DOHH2 (cell line): Measurements from ENCODE around the gene SIM1.
"Not testable (repeated sequence)": the region's sequence is repeated elsewhere in the genome, so short reads cannot be mapped to it uniquely, and the experiment has no call there.

Source experiments
- H3F3A ChIP-seq: fragments of 200-600 bp; sonication (generic), shearing (Covaris generic); 2 replicates; pipeline ENCODE4 v1.6.0; 2016; ENCODE audit warnings: antibody characterized with exemption, mild to moderate bottlenecking; ENCODE audit not compliant: control insufficient read depth, insufficient read depth
- H3K27ac ChIP-seq: fragments of 200-600 bp; sonication (generic); 2 replicates; pipeline ENCODE4 v1.5.1; 2014; ENCODE audit warnings: low read depth, mild to moderate bottlenecking, low read length, moderate library complexity
- H3K27me3 ChIP-seq: fragments of 200-600 bp; sonication (generic); 2 replicates; pipeline ENCODE4 v1.6.1; 2014; ENCODE audit warnings: mild to moderate bottlenecking, low read length, mixed read lengths; ENCODE audit not compliant: control insufficient read depth
- H3K36me3 ChIP-seq: fragments of 200-600 bp; sonication (generic); 2 replicates; pipeline ENCODE4 v1.6.1; 2014; ENCODE audit warnings: mild to moderate bottlenecking, low read length, moderate library complexity, mixed read lengths; ENCODE audit not compliant: control insufficient read depth
- H3K4me1 ChIP-seq: fragments of 200-600 bp; sonication (generic); 2 replicates; pipeline ENCODE4 v1.6.1; 2014; ENCODE audit warnings: mild to moderate bottlenecking, low read length, mixed read lengths; ENCODE audit not compliant: control insufficient read depth
- H3K4me2 ChIP-seq: fragments of 200-600 bp; sonication (generic); 2 replicates; pipeline ENCODE4 v1.6.0; 2014; ENCODE audit warnings: mild to moderate bottlenecking, low read length, moderate library complexity
- H3K4me3 ChIP-seq: fragments of 200-600 bp; sonication (generic); 2 replicates; pipeline ENCODE4 v1.5.1; 2014; ENCODE audit warnings: mild to moderate bottlenecking, low read length, mixed read lengths
- H3K79me2 ChIP-seq: fragments of 200-600 bp; sonication (generic); 2 replicates; pipeline ENCODE4 v1.6.1; 2014; ENCODE audit warnings: mild to moderate bottlenecking, low read length, mixed read lengths; ENCODE audit not compliant: control insufficient read depth
- H3K9me2 ChIP-seq: fragments of 200-600 bp; sonication (generic); replicated peaks from 2 replicates; pipeline ENCODE4 v1.6.1; 2014; ENCODE audit warnings: mild to moderate bottlenecking, low read length, mixed read lengths; ENCODE audit not compliant: control insufficient read depth
- H3K9me3 ChIP-seq: fragments of 200-600 bp; sonication (generic); 2 replicates; pipeline ENCODE4 v1.6.1; 2014; ENCODE audit warnings: antibody characterized with exemption, low read length, mixed read lengths; ENCODE audit not compliant: control insufficient read depth, insufficient read depth
- H4K20me1 ChIP-seq: fragments of 200-600 bp; sonication (generic); 2 replicates; pipeline ENCODE4 v1.6.0; 2014; ENCODE audit warnings: low read depth, mild to moderate bottlenecking, antibody characterized with exemption, low read length, moderate library complexity; ENCODE audit not compliant: control insufficient read depth, insufficient read depth
- EZH2phosphoT487 ChIP-seq: fragments of 200-600 bp; sonication (generic); IDR thresholded peaks from 2 replicates; pipeline ENCODE4 v1.6.1; 2017; ENCODE audit warnings: borderline replicate concordance, mild to moderate bottlenecking, antibody characterized with exemption, low read length, moderate library complexity, mixed read lengths
- TF ChIP-seq, protein P1 (sequence below): fragments of 200-600 bp; sonication (generic); IDR thresholded peaks from one replicate; pipeline ENCODE4 v1.5.1; 2014; ENCODE audit warnings: antibody characterized with exemption, mild to moderate bottlenecking, low read depth, low read length; ENCODE audit not compliant: poor library complexity, severe bottlenecking

SIM1 gene

DNA sequence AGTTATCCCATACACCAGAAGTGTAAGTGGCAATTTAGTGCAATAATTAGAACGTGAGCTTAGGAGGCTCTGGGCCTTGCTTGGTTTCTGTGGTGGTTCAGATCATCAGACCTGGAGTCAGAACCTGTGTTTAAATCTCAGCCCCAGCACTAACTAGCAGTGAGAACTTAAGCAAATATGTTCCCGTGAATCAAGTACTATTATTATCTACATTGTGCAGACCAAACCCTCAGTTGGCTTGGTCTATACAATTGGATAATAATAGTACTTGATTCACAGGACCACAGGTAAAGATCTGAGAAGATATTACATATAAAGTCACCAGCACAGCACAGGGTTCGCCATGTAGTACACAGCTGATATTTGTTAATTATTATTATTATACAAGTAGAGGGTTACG is 93.1 kb downstream of the SIM1 start:
- Histone ChIP-seq H3K4me2 (no peak overlapping the region), H3K4me3 (no peak overlapping the region), H3K4me1 (no peaks in the 10 kb centered on the region), H4K20me1 (no peaks in the 10 kb centered on the region), H3K36me3 (no peaks in the 10 kb centered on the region), H3K9me3 (no peaks in the 10 kb centered on the region), H3K79me2 (no peaks in the 10 kb centered on the region), H3K27me3 (no peaks in the 10 kb centered on the region), H3K27ac (no peak overlapping the region), H3F3A (no peaks in the 10 kb centered on the region), H3K9me2 (no peaks in the 10 kb centered on the region)
- no peak for TF ChIP-seq EZH2phosphoT487
- TF ChIP-seq, protein P1, sequence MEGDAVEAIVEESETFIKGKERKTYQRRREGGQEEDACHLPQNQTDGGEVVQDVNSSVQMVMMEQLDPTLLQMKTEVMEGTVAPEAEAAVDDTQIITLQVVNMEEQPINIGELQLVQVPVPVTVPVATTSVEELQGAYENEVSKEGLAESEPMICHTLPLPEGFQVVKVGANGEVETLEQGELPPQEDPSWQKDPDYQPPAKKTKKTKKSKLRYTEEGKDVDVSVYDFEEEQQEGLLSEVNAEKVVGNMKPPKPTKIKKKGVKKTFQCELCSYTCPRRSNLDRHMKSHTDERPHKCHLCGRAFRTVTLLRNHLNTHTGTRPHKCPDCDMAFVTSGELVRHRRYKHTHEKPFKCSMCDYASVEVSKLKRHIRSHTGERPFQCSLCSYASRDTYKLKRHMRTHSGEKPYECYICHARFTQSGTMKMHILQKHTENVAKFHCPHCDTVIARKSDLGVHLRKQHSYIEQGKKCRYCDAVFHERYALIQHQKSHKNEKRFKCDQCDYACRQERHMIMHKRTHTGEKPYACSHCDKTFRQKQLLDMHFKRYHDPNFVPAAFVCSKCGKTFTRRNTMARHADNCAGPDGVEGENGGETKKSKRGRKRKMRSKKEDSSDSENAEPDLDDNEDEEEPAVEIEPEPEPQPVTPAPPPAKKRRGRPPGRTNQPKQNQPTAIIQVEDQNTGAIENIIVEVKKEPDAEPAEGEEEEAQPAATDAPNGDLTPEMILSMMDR = no peak

DNA sequence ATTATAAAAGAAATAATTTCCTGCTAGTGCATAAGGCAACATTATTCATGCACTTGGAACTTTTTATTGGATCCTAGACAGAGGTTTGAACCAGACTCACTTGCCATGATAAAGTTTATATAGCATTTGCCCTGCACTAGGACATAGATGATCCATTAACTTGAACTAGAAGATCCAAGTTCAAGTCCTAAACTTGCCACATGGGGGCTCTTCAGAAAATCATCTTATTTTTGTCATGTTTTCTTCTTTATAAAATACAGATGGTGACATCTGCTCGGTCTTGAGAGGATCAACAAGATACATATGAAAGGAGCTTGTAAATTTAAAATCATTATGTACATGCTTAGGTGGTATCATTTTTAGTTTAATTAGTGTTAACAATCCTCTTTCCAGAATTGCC is 94.5 kb downstream of the SIM1 start:
- H3K9me2 ChIP-seq = no peaks in the 10 kb centered on the region
- H3K79me2 ChIP-seq = no peaks in the 10 kb centered on the region
- no peak for TF ChIP-seq EZH2phosphoT487
- TF ChIP-seq, protein P1 = no peak
- no peak overlapping the region for H3K4me2 ChIP-seq
- no peaks in the 10 kb centered on the region for H3K36me3 ChIP-seq
- no peaks in the 10 kb centered on the region for H4K20me1 ChIP-seq
- no peak overlapping the region for H3K4me3 ChIP-seq
- H3F3A ChIP-seq = no peaks in the 10 kb centered on the region
- H3K9me3 ChIP-seq = no peaks in the 10 kb centered on the region
- H3K27ac ChIP-seq = no peak overlapping the region
- H3K27me3 ChIP-seq = no peaks in the 10 kb centered on the region
- H3K4me1 ChIP-seq = no peaks in the 10 kb centered on the region

DNA sequence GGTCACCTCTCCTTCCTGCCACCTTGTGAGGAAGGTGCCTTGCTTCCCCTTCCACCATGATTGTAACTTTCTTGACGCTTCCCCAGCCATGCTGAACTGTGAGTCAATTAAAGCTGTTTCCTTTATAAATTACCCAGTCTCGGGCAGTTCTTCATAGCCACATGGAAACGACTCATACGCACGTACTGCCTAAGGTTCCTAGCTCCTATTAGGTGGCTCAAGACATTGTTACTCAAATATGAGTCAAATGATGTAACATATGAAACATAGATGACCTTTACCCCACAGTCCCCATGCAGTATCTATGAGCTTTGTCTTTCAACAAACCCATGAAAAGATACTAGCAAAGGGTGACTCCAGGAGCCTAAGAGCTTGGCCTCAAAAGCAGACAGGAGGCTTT is 98.3 kb downstream of the SIM1 start:
- no peaks in the 10 kb centered on the region for H3K27me3 ChIP-seq
- no peak overlapping the region for H3K27ac ChIP-seq
- H4K20me1 ChIP-seq = no peaks in the 10 kb centered on the region
- H3F3A ChIP-seq = no peaks in the 10 kb centered on the region
- H3K9me3 ChIP-seq = no peaks in the 10 kb centered on the region
- TF ChIP-seq, protein P1 = no peak
- no peak for TF ChIP-seq EZH2phosphoT487
- H3K4me3 ChIP-seq = no peak overlapping the region
- no peaks in the 10 kb centered on the region for H3K9me2 ChIP-seq
- no peaks in the 10 kb centered on the region for H3K36me3 ChIP-seq
- H3K79me2 ChIP-seq = no peaks in the 10 kb centered on the region
- no peaks in the 10 kb centered on the region for H3K4me1 ChIP-seq
- no peak overlapping the region for H3K4me2 ChIP-seq

DNA sequence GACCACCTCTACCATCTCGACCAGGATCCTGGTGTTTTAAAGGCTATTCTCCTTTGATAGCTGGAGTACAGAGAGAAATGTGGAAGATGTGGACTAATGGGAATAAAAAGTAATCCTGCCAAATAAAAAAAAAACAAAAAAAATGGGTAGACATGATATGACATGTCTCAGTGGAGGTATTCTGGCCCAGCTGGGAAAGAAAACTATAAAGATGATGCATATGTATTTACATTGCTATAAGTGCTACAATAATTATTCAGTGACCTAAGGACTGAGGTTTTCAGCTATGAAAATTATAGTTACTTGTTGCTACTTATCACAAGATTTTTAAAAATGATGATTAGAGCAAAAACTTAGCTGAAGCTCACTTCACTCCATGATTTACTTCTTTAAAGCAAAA is 101.1 kb downstream of the SIM1 start:
- no peaks in the 10 kb centered on the region for H3K36me3 ChIP-seq
- H3K4me3 ChIP-seq = no peak overlapping the region
- no peaks in the 10 kb centered on the region for H3K9me3 ChIP-seq
- H3K27me3 ChIP-seq = no peaks in the 10 kb centered on the region
- H3K9me2 ChIP-seq = no peaks in the 10 kb centered on the region
- H4K20me1 ChIP-seq = no peaks in the 10 kb centered on the region
- no peaks in the 10 kb centered on the region for H3K79me2 ChIP-seq
- no peaks in the 10 kb centered on the region for H3K4me1 ChIP-seq
- H3K4me2 ChIP-seq = no peak overlapping the region
- H3K27ac ChIP-seq = no peak overlapping the region
- TF ChIP-seq, protein P1 = no peak
- TF ChIP-seq EZH2phosphoT487 = no peak
- H3F3A ChIP-seq = no peaks in the 10 kb centered on the region

DNA sequence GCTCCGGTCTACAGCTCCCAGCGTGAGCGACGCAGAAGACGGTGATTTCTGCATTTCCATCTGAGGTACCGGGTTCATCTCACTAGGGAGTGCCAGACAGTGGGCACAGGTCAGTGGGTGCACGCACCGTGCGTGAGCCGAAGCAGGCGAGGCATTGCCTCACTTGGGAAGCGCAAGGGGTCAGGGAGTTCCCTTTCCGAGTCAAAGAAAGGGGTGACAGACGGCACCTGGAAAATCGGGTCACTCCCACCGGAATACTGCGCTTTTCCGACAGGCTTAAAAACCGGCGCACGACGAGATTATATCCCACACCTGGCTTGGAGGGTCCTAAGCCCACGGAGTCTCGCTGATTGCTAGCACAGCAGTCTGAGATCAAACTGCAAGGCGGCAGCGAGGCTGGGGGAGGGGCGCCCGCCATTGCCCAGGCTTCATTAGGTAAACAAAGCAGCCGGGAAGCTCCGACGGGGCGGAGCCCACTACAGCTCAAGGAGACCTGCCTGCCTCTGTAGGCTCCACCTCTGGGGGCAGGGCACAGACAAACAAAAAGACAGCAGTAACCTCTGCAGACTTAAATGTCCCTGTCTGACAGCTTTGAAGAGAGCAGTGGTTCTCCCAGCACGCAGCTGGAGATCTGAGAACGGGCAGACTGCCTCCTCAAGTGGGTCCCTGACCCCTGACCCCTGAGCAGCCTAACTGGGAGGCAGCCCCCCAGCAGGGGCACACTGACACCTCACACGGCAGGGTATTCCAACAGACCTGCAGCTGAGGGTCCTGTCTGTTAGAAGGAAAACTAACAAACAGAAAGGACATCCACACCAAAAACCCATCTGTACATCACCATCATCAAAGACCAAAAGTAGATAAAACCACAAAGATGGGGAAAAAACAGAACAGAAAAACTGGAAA is 109.7 kb downstream of the SIM1 start:
- not testable (repeated sequence) for H3K27ac ChIP-seq, H4K20me1 ChIP-seq, H3K9me3 ChIP-seq, H3K4me1 ChIP-seq, H3K79me2 ChIP-seq, H3K9me2 ChIP-seq, H3K4me3 ChIP-seq, H3F3A ChIP-seq, H3K4me2 ChIP-seq, H3K27me3 ChIP-seq, H3K36me3 ChIP-seq
